ENCODE measurements around the gene MPG.

Gene MPG

GRCh38 chr16:69181-69580 lies 8.8 kb upstream of the MPG start:
- H3K4me3 ChIP-seq (ENCODE audit: low read depth, low read length) = no peak overlapping the region
- TF ChIP-seq CTCF (IDR thresholded peaks at IDR 0.05; ENCODE audit: low read depth, low read length) = no peak

- H3K4me3 ChIP-seq (ENCODE audit: low read depth, low read length) = peak overlapping the region; percentile 62
- no peak for TF ChIP-seq CTCF (IDR thresholded peaks at IDR 0.05; ENCODE audit: low read depth, low read length)
Measured at GRCh38 chr16:71210-71539, 6.8 kb upstream of the MPG start.

GRCh38 chr16:71540-72401 lies 6.3 kb upstream of the MPG start:
- H3K4me3 ChIP-seq (ENCODE audit: low read depth, low read length) = peak overlapping the region; percentile 62
- no peak for TF ChIP-seq CTCF (IDR thresholded peaks at IDR 0.05; ENCODE audit: low read depth, low read length)

GRCh38 chr16:72561-73548 lies 5.2 kb upstream of the MPG start, which contains the start of gene RHBDF1:
Gene RHBDF1, minus strand, starts transcription at chr16:72631. Its CDS starts 7,616 bp downstream, at chr16:65015.
- TF ChIP-seq CTCF (IDR thresholded peaks at IDR 0.05; ENCODE audit: low read depth, low read length) = no peak
- peak within 1 kb of the TSS; percentile 62 for H3K4me3 ChIP-seq (ENCODE audit: low read depth, low read length)

- TF ChIP-seq CTCF (IDR thresholded peaks at IDR 0.05; ENCODE audit: low read depth, low read length) = no peak
- H3K4me3 ChIP-seq (ENCODE audit: low read depth, low read length) = no peak overlapping the region
Measured at GRCh38 chr16:74051-74746, 3.8 kb upstream of the MPG start.

GRCh38 chr16:74747-75334 lies 3.2 kb upstream of the MPG start:
- no peak overlapping the region for H3K4me3 ChIP-seq (ENCODE audit: low read depth, low read length)
- no peak for TF ChIP-seq CTCF (IDR thresholded peaks at IDR 0.05; ENCODE audit: low read depth, low read length)

Measured in WI38 (cell line).